Sciatic nerve (tissue), 2 donors: Measurements from ENCODE around the gene DHRS12. TPM values are rescaled to one million over a fixed set of nuclear protein-coding genes. Genes with fewer than 3 reads are reported as not detected.

Experiments used
- ATAC-seq: fragments of 200-7000 bp; cut with Tn5 transposase; one replicate; pipeline ENCODE4 v1.9.1; 2020; ENCODE audit warnings: mild to moderate bottlenecking, moderate library complexity
- DNase-seq: peaks from one replicate; pipeline ENCODE4 v3.0.0-alpha.2; 2020; ENCODE audit warnings: low spot score
- intact Hi-C: fragments of 100-400 bp; cut with DNase I; formaldehyde crosslinking; loops from one replicate; pipeline ENCODE4 v1.14.2; 2022
- total RNA-seq: library from RNA; stranded (reverse); fragmentation: NEBNext Ultra II Directional; extraction: Animal tissue kit (Norgen Biotek cat#: 25700); gene quantifications from one replicate; pipeline ENCODE4 v1.2.1, GENCODE V29; 2021
- donor health status: DM: no; HTN: no; CAD: no.
- donor health status: DM: no; HTN: no; CAD: no.

The DHRS12 gene, protein sequence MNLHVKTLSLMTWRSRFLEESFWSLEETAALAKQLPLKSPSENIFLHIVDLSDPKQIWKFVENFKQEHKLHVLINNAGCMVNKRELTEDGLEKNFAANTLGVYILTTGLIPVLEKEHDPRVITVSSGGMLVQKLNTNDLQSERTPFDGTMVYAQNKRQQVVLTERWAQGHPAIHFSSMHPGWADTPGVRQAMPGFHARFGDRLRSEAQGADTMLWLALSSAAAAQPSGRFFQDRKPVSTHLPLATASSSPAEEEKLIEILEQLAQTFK
- 18.8 TPM for total RNA-seq

DNA sequence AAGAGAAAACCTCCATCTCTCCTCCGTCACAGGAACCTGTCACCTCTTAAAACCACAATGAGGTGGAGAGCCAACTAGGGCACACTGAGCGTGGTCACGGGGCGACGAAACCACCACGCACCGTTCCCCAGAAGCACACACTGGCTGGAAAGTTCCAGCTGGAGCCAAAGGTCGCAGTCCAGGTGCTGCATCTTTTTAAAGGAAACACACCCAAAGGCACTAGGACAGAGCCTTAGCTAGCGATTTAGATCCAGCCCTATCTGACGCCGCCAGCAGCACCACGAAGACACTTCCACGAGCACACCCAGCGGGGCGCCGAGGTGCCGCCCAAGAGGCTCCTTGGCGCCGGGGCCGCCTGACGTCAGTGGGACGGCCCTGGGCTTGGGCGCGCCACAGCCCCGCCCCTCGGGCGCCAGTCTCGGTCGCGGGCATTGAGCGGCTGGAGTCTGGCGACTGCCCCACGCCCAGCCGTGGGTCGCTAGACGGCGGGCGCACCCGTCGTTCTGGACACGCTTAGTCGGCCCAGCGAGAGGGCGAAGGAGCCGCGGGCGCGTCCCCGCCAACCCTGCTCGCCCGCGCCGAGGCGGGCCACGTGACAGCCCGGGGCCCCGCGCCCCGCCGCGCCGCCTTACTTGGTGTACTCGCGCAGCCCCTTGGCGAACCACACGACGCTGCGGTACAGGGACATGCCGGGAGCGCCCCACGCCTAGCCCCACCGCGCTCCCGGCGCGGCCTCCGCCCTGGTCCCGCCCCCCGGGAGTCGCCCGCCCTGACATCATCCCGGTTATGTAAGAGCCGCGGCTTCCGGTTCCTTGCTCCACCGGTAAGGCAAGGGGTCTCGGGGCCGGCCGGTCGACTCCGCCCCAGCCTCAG is at the start of gene DHRS12:
Gene DHRS12, minus strand, starts transcription at position 742 of the 873 bp plus-strand sequence. CDS start 4,504 bp downstream, outside the sequence.
- intact Hi-C loops = no loop called here
- DNase-seq = peak; percentile 96
- peak; percentile 90 for ATAC-seq

DNA sequence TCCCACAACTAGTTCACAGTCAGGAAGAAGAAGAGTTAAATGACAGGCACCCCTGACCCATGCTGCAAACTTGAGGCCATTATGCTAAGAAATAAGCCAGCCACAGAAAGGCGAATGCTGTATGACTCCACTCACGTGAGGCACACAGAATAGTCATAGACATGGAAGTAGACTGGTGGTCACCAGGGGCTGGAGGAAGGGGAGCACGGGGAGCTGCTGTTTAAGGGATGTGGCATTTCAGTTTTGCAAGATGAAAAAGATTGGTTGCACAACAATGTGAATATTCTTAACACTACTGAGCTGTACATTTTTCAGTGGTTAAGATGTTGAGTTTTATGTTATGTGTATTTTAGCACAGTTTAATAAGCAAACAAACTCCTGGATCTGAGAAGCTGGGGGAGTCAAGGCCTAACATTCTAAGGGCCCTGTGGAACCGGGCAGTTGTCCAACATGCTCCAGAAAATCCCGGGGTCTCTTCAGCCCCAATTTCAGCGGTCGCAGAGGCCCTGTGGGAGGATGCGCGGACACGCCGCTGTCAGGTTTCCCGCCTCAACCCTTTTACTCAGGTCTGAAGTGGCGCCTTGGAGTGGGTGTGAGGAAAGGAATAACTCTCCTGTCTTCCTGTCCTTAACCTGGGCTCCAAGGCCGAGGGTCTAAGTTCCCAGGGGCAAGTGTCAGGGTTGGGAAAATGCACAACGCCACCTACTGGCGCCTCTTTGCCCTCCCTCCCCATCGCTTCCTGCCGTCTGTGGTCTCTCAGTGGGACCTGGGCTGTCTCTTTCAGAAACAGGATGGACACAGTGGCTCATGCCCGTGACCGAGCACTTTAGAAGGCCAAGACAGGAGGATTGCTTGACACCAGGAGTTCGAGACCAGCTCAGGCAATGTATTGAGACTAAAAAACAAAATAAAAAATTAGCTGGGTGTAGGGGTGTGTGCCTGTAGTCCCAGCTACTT is 45.5 kb upstream of the DHRS12 start:
- intact Hi-C loops = no loop called here
- DNase-seq (no peak), ATAC-seq (peak; percentile 38)

DNA sequence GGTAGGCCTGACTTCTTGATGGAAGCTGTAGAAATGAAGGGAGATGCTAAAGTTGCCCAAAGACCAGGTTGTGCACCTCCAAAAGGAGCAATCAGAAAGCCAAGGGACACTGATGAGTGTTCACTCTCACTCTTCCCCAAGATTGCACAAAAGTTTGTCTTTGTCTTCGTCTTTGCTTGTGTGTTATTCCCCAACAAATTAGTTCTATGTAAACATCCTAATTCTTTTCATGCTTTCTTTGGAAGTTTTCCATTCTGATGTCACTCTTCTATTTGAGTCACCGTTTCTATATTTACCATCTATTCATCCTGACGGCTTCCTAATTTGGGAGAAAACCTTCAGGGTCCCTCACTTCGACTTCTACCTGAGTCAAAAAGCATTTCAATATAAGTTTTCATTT is 44.7 kb upstream of the DHRS12 start:
- intact Hi-C loops = no loop called here
- ATAC-seq = no peak
- no peak for DNase-seq

DNA sequence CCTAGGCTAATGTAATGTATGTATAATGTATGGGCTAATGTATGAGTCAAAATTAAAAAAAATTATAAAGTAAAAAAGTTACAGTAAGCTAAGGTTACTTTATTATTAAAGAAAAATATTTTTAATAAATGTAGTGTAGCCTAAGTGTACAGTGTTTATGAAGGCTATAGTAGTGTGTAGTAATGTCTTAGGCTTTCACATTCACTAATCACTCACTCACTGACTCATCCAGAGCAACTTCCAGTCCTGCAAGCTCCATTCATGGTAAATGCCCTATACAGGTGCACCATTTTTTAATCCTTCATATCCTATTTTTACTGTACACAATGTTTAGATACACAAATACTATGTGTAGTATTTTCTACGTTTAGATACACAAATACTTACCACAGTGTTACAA is 42.8 kb upstream of the DHRS12 start:
- no peak for DNase-seq
- intact Hi-C loops = no loop called here

DNA sequence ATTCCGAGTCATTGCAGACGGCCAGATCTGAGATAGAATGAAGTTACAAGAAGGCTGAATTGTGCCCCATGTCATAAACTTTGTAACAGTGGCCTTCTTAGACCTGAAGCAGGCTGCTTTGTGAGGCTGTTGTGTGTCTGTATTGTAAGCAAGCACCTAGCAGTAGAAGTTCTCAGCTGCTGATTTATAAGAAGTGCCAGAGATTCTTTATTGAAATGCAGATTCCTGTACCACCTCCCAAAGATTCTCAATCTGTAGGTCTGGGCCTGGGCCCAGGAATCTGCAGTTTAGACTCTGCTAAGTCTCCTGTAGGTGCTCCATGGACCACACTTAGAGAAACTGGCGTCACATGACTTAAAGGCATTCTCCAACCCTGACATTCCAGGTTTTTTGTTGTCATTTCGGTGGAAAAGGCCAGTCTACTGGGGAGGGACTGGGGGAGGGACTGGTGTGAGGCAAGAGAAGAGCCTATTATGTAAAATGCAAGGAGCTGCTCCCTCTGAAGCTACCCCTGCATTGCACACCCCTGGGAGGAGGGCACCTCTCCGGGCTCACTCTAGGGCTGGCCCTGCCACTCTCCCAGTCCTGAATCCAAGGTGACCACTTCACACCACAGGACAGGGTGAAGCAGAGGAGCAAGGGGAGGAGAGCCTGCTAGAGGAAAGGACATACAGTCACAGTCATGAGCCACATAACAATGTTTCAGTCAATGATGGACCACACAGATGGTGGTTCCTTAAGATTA is 41.8 kb upstream of the DHRS12 start:
- no peak for DNase-seq
- intact Hi-C loops = no loop called here
- no peak for ATAC-seq

More for the DNA sequence above, 42.8 kb upstream of the DHRS12 start:
- no peak for ATAC-seq

DNA sequence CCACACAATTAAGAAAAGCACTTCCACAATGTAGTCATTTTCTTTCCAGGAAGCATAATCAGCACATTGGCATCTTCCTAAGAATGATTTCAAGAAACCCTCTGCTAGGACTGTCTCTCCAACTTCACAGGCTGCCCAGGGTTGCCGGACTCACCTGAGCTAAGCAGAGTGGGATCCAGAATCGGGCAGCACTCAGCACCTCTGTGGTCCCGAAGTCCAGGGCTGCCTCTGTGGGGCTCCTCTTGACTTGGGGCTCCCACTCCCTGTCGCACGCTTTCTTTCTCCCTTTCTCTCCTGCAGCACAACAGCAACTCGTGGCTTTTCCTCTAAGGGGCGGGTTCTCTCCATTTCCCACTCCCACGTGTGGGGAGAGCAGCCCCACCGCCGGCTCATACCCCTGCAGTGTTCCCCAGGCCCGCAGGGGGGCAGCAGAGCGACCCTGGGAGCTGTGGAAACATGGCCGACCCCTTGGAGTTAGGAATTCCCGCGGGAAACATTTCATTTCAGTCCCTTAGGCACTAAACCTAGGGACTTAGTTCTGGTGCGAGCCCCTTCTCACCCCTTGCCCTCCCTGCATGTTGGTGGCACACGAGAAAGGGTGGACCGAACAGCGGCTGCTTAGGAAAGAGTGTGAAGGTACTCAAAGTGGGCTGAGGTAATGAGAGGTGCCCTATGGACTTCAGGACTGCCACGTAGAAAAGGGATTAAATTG is 41.1 kb upstream of the DHRS12 start, which contains the start of gene TMEM272:
Gene TMEM272, minus strand, starts transcription at position 316 of the 712 bp plus-strand sequence. CDS start 6,647 bp downstream, outside the sequence.
- DNase-seq = no peak
- intact Hi-C loops = no loop called here

DNA sequence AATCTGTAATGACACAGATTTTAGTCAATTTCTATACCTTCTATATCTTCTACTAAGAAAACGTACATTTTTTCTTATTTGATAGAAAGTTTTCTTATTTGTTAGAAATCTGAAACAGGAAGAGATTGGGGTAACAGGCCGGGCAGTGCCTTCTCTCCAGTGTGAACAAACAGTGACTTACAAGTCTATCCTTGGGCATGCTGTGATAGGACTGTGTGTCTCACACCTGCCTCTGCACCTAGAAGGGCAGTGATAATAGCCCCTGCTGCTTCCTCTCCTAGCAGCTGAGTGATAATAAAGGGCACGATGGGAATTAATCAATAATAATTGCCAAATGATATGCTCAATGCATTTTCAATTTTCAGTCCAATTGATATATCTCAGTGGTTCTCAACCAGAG is 39.6 kb upstream of the DHRS12 start:
- intact Hi-C loops = no loop called here
- ATAC-seq = no peak
- no peak for DNase-seq

More for the DNA sequence above, 41.1 kb upstream of the DHRS12 start, which contains the start of gene TMEM272:
- peak; percentile 59 for ATAC-seq

DNA sequence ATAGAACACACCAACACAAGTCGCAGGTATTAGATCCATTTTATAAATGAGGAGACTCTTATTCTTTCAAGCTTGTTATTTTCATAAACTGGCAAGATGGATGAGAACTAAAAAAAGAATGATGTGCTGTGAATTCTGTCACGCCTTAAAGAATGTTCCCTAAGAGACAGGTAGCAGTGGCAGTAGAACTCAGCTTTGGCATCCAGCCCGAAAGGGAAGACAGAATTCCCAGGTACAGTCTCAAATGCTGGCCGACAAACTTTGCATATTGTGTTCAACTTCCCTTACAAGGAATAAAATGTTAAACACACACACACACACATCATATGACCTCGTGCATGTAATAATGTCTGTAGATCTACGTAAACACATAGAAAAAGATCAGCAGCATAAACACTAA is 37.8 kb upstream of the DHRS12 start:
- ATAC-seq (no peak), DNase-seq (no peak)
- intact Hi-C loops = no loop called here

DNA sequence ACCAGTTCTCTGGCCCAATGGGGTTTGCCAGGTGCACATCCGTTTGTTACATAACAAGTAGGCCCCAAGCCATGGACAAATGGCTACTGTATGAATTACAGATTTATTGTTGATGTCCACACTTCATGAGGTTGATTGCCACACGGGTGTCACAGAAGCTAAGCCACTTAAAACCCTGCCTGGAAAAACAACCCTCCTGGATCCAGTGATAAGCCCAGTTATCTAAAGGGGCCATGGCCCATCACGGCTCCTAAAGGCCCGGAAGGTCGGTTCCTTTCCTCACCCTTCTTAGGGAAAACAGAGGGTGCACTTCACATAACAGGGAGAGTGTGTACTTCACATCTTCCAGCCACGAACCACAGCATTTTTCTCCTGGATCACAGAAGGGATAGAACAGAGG is 37.0 kb upstream of the DHRS12 start:
- no peak for ATAC-seq
- intact Hi-C loops = no loop called here

DNA sequence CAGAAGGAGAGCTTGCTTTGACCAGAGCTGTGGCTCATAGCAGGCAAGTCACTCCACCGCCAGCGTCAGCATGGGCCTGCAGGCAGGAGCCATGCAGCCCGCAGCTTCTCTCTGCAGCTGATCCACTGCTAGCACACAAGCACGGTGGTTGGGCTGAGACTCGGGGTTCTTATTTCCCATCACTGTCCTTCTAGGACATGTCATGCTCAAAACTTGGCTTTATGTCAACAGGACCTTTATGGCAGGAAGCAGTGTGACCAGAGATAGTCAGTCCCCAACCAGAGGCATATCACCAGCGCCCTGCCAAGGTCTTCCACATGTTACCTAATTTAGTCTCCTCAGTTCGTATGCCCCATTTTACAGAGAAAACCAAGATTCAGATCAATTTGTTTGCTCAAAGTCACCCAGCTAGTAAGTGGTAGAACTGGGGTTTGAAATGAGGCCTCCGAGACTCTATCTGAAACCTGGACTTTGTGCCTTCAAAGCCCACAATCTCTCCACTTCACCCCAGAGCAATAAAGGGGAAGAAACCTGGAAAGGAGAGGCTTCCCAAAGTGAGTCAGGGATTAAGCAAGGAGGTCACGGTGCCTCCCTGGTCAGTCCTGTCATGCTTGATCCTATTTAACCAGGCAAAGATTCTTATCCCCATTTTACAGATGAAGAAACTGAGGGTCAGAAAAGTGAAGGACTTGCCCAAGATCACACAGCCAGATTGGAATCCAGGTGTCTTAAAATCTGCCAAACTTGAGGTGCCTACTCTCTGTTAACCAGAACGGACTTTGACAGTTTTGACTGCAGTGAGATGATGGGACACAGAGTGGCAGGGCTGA is 36.0 kb upstream of the DHRS12 start:
- intact Hi-C loops = no loop called here
- DNase-seq (no peak), ATAC-seq (no peak)

More for the DNA sequence above, 37.0 kb upstream of the DHRS12 start:
- no peak for DNase-seq

DNA sequence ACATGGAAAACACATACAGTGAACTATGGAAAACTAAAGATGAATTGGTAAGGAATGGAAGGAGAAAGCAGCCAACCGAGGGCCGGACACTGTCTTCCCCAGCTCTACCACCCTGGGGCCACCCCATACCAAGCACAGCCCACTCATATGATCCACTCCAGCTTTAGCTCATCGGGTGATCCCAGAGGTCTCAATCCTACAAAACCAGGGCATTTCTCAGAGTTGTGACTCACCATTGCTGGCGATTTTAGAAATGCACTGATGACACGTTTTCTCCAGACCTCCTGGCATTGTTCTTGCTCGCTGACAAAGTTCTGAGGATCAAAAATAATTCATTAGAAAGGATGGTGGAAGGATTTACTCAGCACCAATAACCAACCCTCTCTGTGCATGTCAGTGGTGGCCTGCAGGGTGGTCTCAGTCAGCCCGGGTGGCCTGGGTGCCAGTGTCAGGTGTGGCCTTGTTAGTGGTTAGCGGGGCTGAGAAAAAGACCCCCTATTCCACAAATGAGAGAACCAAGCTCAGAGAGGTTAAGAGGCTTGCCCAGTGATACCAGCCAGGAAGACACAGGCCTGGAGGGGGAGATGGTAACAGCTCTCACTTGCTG is 34.4 kb upstream of the DHRS12 start:
- intact Hi-C loops = no loop called here
- ATAC-seq (no peak), DNase-seq (no peak)

DNA sequence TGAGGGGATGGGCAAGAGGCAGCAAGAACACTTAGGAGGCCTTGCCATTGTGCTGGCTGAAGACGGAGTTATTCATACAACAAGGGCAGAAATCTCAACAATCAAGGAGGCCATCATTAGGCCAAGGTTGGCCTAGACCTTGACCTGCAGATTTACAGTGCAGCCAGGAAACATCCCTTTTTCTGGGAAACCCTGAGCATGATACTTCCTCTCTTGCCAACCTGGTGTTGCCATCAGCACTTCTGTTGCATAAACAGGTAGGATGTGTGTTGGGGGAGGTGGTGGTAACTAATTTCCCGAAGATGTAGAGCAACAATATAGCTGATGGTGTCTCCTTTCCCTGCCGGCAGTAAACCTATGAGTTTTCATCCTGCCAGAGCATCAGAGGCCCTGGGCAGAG is 33.1 kb upstream of the DHRS12 start:
- DNase-seq (no peak), ATAC-seq (no peak)
- intact Hi-C loops = no loop called here

DNA sequence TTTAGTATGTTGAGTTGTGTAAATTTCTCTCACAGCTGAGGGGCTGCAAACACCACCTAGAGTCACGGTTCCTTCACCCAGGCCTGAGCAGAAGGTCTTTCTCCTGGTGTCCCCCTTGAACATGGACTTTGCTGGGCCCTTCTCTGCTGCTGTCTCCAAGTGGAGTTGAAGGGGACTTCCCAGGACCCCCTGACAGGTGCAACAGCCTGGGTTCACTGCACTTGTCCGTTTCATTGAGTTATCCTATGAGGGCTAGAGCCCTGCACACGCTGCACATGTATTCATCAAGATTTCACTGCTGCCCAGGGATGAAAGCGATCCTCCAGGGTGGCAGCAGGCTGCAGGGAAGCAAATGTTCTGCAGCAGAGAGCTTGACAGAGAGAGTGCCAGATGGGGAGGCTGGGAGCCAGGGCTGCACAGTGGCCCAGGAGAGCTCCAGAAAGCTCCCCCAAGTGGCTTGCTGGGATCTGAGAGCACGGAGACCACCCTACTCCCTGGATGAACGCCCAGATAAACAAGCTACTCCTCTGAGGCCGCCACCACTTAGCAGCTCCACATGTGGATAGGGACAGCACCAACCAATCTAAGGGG is 30.7 kb upstream of the DHRS12 start:
- intact Hi-C loops = no loop called here
- ATAC-seq = no peak
- DNase-seq = no peak

DNA sequence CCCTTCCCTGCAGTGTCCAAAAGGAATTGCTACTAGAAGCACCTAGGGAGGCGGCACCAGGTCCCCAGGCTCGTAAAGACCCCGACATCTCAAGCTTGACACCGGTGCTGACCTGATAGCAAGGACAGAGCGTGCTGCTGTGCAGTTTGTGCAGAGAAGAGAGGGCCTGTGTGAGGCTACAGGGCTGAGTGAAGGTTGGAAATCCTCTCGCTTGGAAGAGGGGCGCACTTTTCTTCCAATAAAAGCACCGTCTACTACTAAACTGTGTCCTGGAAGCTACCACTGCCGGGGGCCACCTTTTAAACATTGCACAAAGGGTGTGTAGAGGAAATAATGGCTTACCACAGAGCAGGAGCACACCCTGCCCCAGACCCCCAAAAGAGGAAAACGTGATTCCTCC is 30.0 kb upstream of the DHRS12 start:
- no peak for ATAC-seq
- intact Hi-C loops = no loop called here
- DNase-seq = no peak

DNA sequence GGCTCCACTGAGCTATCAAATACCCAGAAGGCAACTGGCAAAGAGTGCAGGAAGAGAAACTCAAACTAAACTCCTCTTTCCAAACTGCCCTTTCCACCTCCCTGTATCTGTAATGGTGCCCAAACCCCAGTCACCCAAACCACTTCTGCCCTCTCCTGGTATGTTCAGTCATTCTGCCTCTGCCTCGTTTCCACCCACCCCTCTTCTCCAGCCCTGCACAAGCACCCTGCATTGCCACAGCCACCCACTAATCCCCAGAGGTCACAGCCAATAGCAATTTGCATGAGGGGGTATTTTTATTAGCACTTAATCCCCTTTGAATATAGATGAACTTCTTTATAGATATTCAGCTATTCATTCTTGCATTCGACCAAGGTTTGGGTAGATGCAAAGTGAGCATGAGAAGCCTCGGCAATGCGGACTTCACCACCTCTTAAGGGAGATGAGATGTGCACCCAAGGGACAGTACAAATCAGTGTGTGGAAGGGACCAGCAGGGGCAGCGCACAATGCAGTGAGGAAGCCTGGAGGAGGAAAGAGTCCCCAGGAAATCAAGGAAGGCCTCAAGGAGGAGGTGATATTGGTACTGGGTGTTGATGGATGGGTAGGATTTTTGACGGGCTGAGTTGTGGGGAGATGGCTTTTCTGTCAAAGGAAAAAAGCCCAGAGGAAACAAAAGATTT is 28.6 kb upstream of the DHRS12 start:
- intact Hi-C loops = no loop called here
- ATAC-seq = peak; percentile 90

DNA sequence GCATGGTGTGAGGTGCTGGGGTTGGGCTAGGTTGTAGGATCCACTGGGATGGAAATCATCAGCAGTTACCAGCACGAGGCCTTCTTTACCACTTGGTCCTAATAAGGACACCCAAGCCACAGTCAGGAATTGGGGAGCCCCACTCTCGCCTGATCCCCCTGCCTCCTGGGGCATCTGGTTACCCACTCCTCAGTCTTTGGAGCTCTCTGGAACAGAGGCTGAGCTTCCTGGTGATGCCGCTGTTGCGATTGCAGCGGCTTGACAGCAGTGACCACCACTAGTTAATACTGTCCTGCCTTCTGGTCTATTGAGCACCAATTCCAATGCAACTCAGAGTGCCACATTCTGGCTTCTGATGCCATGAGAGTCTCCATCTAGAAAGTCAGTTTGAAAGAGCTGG is 27.6 kb upstream of the DHRS12 start:
- no peak for ATAC-seq
- intact Hi-C loops = no loop called here
- DNase-seq = no peak

More for the DNA sequence above, 28.6 kb upstream of the DHRS12 start:
- DNase-seq = no peak
